ENCODE results near the gene NDUFV3. TPM values are rescaled to one million over a fixed set of nuclear protein-coding genes. Genes with fewer than 3 reads are reported as not detected.
"Not testable (repeated sequence)": the region's sequence is repeated elsewhere in the genome, so short reads cannot be mapped to it uniquely, and the experiment has no call there.

NDUFV3 gene
- total and polyA plus RNA-seq, 9 donors, result 24.9 to 51.4 (median 37.8) TPM

- 91 to 94% (median 91%) methylated on average over 10 of the region's 10 CpGs for WGBS, 3 donors
- no peaks in the 10 kb centered on the region for H3K27me3 ChIP-seq
- intact Hi-C loops (cut with DNase I), result no loop called here
- TF ChIP-seq EP300 (IDR thresholded peaks at IDR 0.05) (no peak), CTCF (IDR thresholded peaks at IDR 0.05) (no peak)
- peaks cover 5% of the 10 kb centered on the region for H3K4me1 ChIP-seq (ENCODE audit: insufficient read depth)
- H3K9me3 ChIP-seq, result no peaks in the 10 kb centered on the region
- no peak overlapping the region for H3K4me3 ChIP-seq
- no peaks in the 10 kb centered on the region for H3K36me3 ChIP-seq
- H3K27ac ChIP-seq, result no peak overlapping the region
- DNase-seq, result peak in 3 of 5 donors; percentile 0 to 18 (median 4)
Measured at GRCh38 chr21:42846221-42846620, 46.9 kb upstream of the NDUFV3 start.

- no peak overlapping the region for H3K27ac ChIP-seq
- TF ChIP-seq EP300 (IDR thresholded peaks at IDR 0.05), result no peak
- TF ChIP-seq POLR2A (IDR thresholded peaks at IDR 0.05), result no peak
- TF ChIP-seq CTCF (IDR thresholded peaks at IDR 0.05), result no peak
- H3K36me3 ChIP-seq, result no peaks in the 10 kb centered on the region
- peak in 2 of 5 donors; percentile 4 to 17 for DNase-seq
- H3K27me3 ChIP-seq, result no peaks in the 10 kb centered on the region
- no peak overlapping the region for H3K4me3 ChIP-seq
- 85 to 87% (median 85%) methylated on average over 18 of the region's 18 CpGs for WGBS, 3 donors
- intact Hi-C loops (cut with DNase I), result no loop called here
- no peaks in the 10 kb centered on the region for H3K9me3 ChIP-seq
- H3K4me1 ChIP-seq (ENCODE audit: insufficient read depth), result peaks cover 5% of the 10 kb centered on the region
Measured at GRCh38 chr21:42847051-42847707, 45.9 kb upstream of the NDUFV3 start.

- H3K27ac ChIP-seq, result no peak overlapping the region
- no peaks in the 10 kb centered on the region for H3K36me3 ChIP-seq
- no peak overlapping the region for H3K4me3 ChIP-seq
- 88 to 96% (median 90%) methylated on average over 4 of the region's 4 CpGs for WGBS, 3 donors
- intact Hi-C loops (cut with DNase I), result no loop called here
- H3K9me3 ChIP-seq, result no peaks in the 10 kb centered on the region
- peaks cover 5% of the 10 kb centered on the region for H3K4me1 ChIP-seq (ENCODE audit: insufficient read depth)
- peak in 1 of 5 donors; percentile 21 for DNase-seq
- H3K27me3 ChIP-seq, result no peaks in the 10 kb centered on the region
- no peak for TF ChIP-seq CTCF (IDR thresholded peaks at IDR 0.05)
- no peak for TF ChIP-seq POLR2A (IDR thresholded peaks at IDR 0.05)
- no peak for TF ChIP-seq EP300 (IDR thresholded peaks at IDR 0.05)
Measured at GRCh38 chr21:42847726-42848125, 45.4 kb upstream of the NDUFV3 start.

- H3K27ac ChIP-seq; H3K4me1 ChIP-seq (ENCODE audit: insufficient read depth); intact Hi-C loops (cut with DNase I); H3K27me3 ChIP-seq; H3K36me3 ChIP-seq; H3K4me3 ChIP-seq; H3K9me3 ChIP-seq: not testable (repeated sequence)
- DNase-seq, result peak in 1 of 5 donors; percentile 19
- 94 to 97% (median 97%) methylated on average over 83 to 95 of the region's 95 CpGs for WGBS, 3 donors
Measured at GRCh38 chr21:42848144-42848931, 44.8 kb upstream of the NDUFV3 start.

All from ovary (tissue), 9 donors.